Hepatocyte (in vitro differentiated cells): ENCODE measurements around the gene USP19. TPM values are rescaled to one million over a fixed set of nuclear protein-coding genes. Genes with fewer than 3 reads are reported as not detected.

Experiments
- DNase-seq: peaks from one replicate; pipeline ENCODE4 v3.0.0-alpha.2; 2016; ENCODE audit warnings: low spot score
- H2AFZ ChIP-seq: fragments of 200-600 bp; sonication (generic); 2 replicates; pipeline ENCODE4 v1.6.0; 2016; ENCODE audit warnings: antibody characterized with exemption, mild to moderate bottlenecking
- H3K27ac ChIP-seq: fragments of 200-600 bp; sonication (generic); 2 replicates; pipeline ENCODE4 v1.5.1; 2016; ENCODE audit warnings: mild to moderate bottlenecking
- H3K27me3 ChIP-seq: fragments of 200-600 bp; sonication (generic); 2 replicates; pipeline ENCODE4 v1.6.1; 2016
- H3K36me3 ChIP-seq: fragments of 200-600 bp; sonication (generic); replicated peaks from 2 replicates; pipeline ENCODE4 v1.5.1; 2016; ENCODE audit warnings: low read depth; ENCODE audit not compliant: insufficient read depth
- H3K4me1 ChIP-seq: fragments of 200-600 bp; sonication (generic); 2 replicates; pipeline ENCODE4 v1.5.1; 2016; ENCODE audit warnings: mild to moderate bottlenecking, moderate library complexity; ENCODE audit not compliant: insufficient read depth
- H3K4me2 ChIP-seq: fragments of 200-600 bp; sonication (generic); 2 replicates; pipeline ENCODE4 v1.6.0; 2016
- H3K4me3 ChIP-seq: fragments of 200-600 bp; sonication (generic); 2 replicates; pipeline ENCODE4 v1.5.1; 2016; ENCODE audit warnings: mild to moderate bottlenecking
- H3K79me2 ChIP-seq: fragments of 200-600 bp; sonication (generic); 2 replicates; pipeline ENCODE4 v1.6.0; 2017; ENCODE audit warnings: mild to moderate bottlenecking
- H3K9me2 ChIP-seq: fragments of 200-600 bp; sonication (generic); replicated peaks from 2 replicates; pipeline ENCODE4 v1.6.0; 2017; ENCODE audit warnings: mild to moderate bottlenecking; ENCODE audit not compliant: insufficient read depth
- H3K9me3 ChIP-seq: fragments of 200-600 bp; sonication (generic); 2 replicates; pipeline ENCODE4 v1.5.1; 2016; ENCODE audit warnings: low read depth, mild to moderate bottlenecking
- H4K20me1 ChIP-seq: fragments of 200-600 bp; sonication (generic); 2 replicates; pipeline ENCODE4 v1.6.0; 2016; ENCODE audit warnings: mild to moderate bottlenecking; ENCODE audit not compliant: insufficient read depth, poor library complexity, severe bottlenecking
- CTCF ChIP-seq: fragments of 200-600 bp; sonication (generic); IDR thresholded peaks from 2 replicates; pipeline ENCODE4 v1.5.1; 2016; ENCODE audit warnings: antibody characterized with exemption, mild to moderate bottlenecking; ENCODE audit not compliant: poor library complexity
- EZH2 ChIP-seq: fragments of 200-600 bp; sonication (generic); IDR thresholded peaks from 2 replicates; pipeline ENCODE4 v1.6.1; 2016; ENCODE audit warnings: antibody characterized with exemption, mild to moderate bottlenecking, borderline replicate concordance
- EZH2phosphoT487 ChIP-seq: fragments of 200-600 bp; sonication (generic); IDR thresholded peaks from one replicate; pipeline ENCODE4 v1.6.1; 2018; ENCODE audit warnings: antibody characterized with exemption, mild to moderate bottlenecking, low read depth, moderate library complexity; ENCODE audit not compliant: unreplicated experiment, severe bottlenecking
- WGBS: methylation state at CpG from one replicate; pipeline ENCODE4 v1.1.6; 2016; ENCODE audit warnings: low lambda C conversion rate; ENCODE audit errors: missing lambda C conversion rate; 5-methylcytosine and 5-hydroxymethylcytosine counted together
- polyA plus RNA-seq: library from polyadenylated mRNA; unstranded; fragments of >200 nt; fragmentation: Nextera tagmentation; extraction: Ambion mirVana; gene quantifications from 2 replicates; pipeline ENCODE4 v1.2.1, GENCODE V29; 2016
- total RNA-seq: library from RNA; depleted of rRNA; stranded (reverse); fragments of >200 nt; gene quantifications from 2 replicates; pipeline ENCODE4 v1.2.3, GENCODE V29; 2014

USP19 gene
- total and polyA plus RNA-seq, 2 experiments from 2014 or later: 32.7 to 44.2 TPM

GRCh38 chr3:49092938-49093852 lies 27.4 kb downstream of the USP19 start:
- H2AFZ ChIP-seq: peak overlapping the region; percentile 33
- no peaks in the 10 kb centered on the region for H3K27me3 ChIP-seq
- no peaks in the 10 kb centered on the region for H3K9me3 ChIP-seq
- TF ChIP-seq EZH2phosphoT487 (no peak), CTCF (no peak), EZH2 (no peak)
- H3K4me3 ChIP-seq: peak overlapping the region; percentile 80
- peaks cover 46% of the 10 kb centered on the region for H3K79me2 ChIP-seq
- no peaks in the 10 kb centered on the region for H3K36me3 ChIP-seq
- under 1% methylated on average over 48 of the region's 86 CpGs for WGBS
- peak overlapping the region; percentile 89 for H3K4me2 ChIP-seq
- no peaks in the 10 kb centered on the region for H3K9me2 ChIP-seq
- peaks cover 24% of the 10 kb centered on the region for H3K4me1 ChIP-seq
- peak; percentile 84 for DNase-seq
- H4K20me1 ChIP-seq: peaks cover 41% of the 10 kb centered on the region
- peak overlapping the region; percentile 94 for H3K27ac ChIP-seq

- H3K36me3 ChIP-seq: no peaks in the 10 kb centered on the region
- no peaks in the 10 kb centered on the region for H3K9me3 ChIP-seq
- no peak for TF ChIP-seq EZH2
- TF ChIP-seq EZH2phosphoT487: no peak
- TF ChIP-seq CTCF: no peak
- H3K27ac ChIP-seq: no peak overlapping the region
- peaks cover 97% of the 10 kb centered on the region for H3K79me2 ChIP-seq
- no peaks in the 10 kb centered on the region for H3K27me3 ChIP-seq
- WGBS: 92% methylated on average over 8 of the region's 8 CpGs
- H4K20me1 ChIP-seq: peaks cover 59% of the 10 kb centered on the region
- H3K4me3 ChIP-seq: no peak overlapping the region
- H2AFZ ChIP-seq: no peak overlapping the region
- no peaks in the 10 kb centered on the region for H3K4me1 ChIP-seq
- DNase-seq: no peak
- no peaks in the 10 kb centered on the region for H3K9me2 ChIP-seq
- no peak overlapping the region for H3K4me2 ChIP-seq
Measured at GRCh38 chr3:49081429-49081828, 39.2 kb downstream of the USP19 start.

- Histone ChIP-seq H3K9me3 (no peaks in the 10 kb centered on the region), H3K27me3 (no peaks in the 10 kb centered on the region), H3K4me1 (no peaks in the 10 kb centered on the region), H4K20me1 (peaks cover 54% of the 10 kb centered on the region), H3K4me2 (no peak overlapping the region), H3K79me2 (peaks cover 88% of the 10 kb centered on the region), H3K4me3 (no peak overlapping the region), H3K27ac (no peak overlapping the region), H2AFZ (no peak overlapping the region), H3K9me2 (no peaks in the 10 kb centered on the region), H3K36me3 (no peaks in the 10 kb centered on the region)
- WGBS: 95% methylated on average over 2 of the region's 2 CpGs
- no peak for TF ChIP-seq EZH2
- DNase-seq: no peak
Measured at GRCh38 chr3:49079270-49079669, 41.4 kb downstream of the USP19 start.

- Histone ChIP-seq H3K4me2 (no peak overlapping the region), H3K27ac (no peak overlapping the region), H4K20me1 (peaks cover 36% of the 10 kb centered on the region), H3K9me3 (no peaks in the 10 kb centered on the region), H3K4me1 (no peaks in the 10 kb centered on the region), H2AFZ (no peak overlapping the region), H3K36me3 (no peaks in the 10 kb centered on the region), H3K79me2 (peaks cover 86% of the 10 kb centered on the region), H3K27me3 (no peaks in the 10 kb centered on the region), H3K9me2 (no peaks in the 10 kb centered on the region), H3K4me3 (no peak overlapping the region)
- WGBS: 97% methylated on average over 4 of the region's 4 CpGs
- TF ChIP-seq EZH2 (no peak), CTCF (no peak), EZH2phosphoT487 (no peak)
- DNase-seq: no peak
Measured at GRCh38 chr3:49076646-49077045, 44.0 kb downstream of the USP19 start.
